Endothelial cell of hepatic sinusoid (primary cell): ENCODE data around the gene ANKRD6.

ENCODE experiments used
- in situ Hi-C: cut with HindIII; loops from 2 replicates; pipeline ENCODE4 v1.10.0; 2017; ENCODE audit warnings: low sequenced_read_pairs

The ANKRD6 gene

DNA sequence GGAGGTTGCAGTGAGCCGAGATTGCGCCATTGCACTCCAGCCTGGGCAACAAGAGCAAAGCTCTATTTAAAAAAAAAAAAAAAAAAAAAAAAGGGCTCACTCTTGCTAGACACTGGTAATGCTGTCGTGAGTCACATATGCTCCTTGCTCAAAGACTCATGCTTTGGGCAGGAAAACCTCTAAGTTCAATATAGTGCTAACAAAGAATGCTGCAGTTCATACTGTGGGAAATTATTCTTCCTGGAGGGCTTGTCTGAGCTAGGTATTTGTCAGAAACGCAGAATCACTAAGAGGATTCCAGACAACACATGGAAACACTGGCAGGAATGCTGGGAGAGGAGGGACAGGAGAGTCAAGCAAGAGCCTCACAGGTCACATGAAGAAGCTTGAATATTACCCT, 207.9 kb downstream of the ANKRD6 start:
- in situ Hi-C loops = loop anchor here (10.0 kb wide), 1 partner anchor 206 kb away; the partner anchor contains the start of gene ANKRD6

DNA sequence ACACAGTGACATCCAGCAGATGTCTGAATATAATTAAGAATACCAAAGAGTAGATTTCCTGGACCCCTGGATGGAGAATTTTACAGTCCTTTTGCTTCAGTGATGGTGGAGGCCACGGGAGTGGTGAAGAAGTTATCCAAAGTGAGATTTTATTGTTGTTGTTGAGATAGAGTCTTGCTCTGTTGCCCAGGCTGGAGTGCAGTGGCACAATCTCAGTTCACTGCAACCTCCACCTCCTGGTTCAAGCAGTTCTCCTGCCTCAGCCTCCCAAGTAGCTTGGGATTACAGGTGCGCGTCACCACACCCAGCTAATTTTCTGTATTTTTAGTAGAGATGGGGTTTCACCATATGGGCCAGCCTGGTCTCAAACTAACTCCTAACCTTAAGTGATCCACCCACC, 208.6 kb downstream of the ANKRD6 start:
- in situ Hi-C loops = loop anchor here (10.0 kb wide), 1 partner anchor 207 kb away; the partner anchor contains the start of gene ANKRD6

DNA sequence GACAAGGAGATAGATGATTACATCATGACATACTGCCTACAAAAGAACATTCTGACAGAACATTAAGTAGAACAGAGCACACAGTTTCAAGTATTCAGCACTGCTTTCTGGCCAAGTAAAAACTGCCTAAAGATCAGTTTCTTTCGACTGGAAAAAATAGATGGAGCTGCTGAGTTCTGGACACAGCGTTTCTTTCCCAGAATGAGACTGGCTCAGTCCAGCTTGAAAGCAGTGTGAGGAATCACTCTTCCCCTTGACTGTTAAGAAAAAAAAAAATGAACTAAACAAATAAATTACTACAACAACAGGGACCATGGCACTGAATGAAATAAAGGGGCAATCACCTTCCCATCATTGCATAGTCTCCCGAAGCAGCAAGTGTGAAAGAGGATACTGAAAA, 210.0 kb downstream of the ANKRD6 start:
- in situ Hi-C loops = loop anchor here (10.0 kb wide), 1 partner anchor 208 kb away; the partner anchor contains the start of gene ANKRD6

DNA sequence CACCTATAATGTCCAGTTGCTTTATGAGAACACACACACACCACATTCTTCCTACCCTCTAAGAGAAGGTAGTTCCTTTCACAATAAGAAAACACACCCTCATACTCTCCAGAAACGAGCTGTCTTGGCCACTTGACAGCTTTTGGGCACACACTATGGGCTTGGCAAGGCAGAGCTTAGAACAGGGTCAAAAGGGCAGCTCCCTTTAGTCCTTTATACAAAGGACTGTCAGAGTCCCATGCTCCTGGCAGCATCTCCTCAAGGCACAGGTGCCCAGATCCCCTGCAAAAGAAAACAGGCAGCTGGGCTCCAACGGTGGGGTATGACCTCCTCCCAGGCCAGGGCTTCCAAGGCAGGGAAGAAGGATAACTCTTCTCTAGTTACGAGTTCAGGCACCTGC, 210.5 kb downstream of the ANKRD6 start:
- in situ Hi-C loops = loop anchor here (10.0 kb wide), 1 partner anchor 209 kb away; the partner anchor contains the start of gene ANKRD6

DNA sequence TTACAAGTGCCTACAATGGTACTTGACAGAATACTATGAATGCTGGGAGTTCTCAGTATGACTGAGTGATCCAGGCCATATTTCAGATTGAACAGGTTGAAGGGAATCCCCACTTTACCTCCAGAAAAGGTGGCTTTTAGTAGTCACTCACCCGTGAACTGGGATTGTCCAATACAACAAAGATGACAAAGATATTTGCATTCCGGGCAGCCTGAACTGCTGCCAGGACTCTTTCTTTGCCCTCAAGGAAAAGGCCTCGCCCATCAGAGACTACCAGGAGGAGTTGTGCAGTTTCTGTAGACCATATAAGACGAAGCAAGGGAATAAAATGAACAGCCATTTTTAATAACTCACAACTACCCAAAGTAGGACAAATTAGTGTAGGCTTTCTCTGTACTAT, 211.9 kb downstream of the ANKRD6 start:
- in situ Hi-C loops = loop anchor here (5.0 to 10.0 kb wide), 3 partner anchors 72 to 210 kb away; partner anchors contain the start of gene ANKRD6

DNA sequence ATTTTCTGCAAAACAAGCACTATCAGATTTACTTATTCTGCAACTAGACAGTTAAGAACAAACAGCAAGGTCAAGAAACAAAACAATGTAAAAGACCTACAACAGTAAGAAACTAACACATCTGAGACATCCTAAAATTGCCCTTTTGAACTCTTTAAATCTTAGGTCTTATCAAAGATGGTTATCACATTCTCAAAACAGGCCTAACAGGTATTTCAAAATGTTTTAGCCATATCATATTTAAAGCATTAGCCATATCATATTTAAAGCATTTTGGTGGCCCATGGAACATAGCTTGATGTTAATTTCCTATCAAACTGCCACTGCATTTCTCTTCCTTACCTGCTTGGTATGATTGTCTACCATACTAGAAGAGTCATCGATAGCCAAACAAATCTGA, 216.7 kb downstream of the ANKRD6 start:
- in situ Hi-C loops = loop anchor here (5.0 to 10.0 kb wide), 3 partner anchors 68 to 215 kb away; partner anchors contain the start of gene ANKRD6

DNA sequence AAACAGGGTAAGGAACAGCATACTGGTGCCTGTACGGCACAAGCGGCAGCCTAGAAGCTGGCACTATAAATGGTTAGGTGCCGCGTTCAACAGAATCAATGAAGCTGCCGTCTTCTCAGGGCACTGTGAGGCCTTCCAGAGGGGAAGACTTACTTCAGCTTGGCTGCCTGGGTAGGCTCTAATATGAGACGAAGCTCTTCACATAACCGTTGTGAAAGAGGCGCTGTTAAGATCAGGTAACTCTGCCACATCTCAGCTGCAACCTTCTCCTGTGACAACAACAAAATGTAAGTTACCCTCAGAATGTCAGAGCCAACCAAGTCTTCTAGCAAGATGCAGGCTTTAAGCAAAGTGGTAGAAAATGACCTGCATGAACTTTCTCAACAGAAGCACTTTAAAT, 217.6 kb downstream of the ANKRD6 start:
- in situ Hi-C loops = no loop called here

DNA sequence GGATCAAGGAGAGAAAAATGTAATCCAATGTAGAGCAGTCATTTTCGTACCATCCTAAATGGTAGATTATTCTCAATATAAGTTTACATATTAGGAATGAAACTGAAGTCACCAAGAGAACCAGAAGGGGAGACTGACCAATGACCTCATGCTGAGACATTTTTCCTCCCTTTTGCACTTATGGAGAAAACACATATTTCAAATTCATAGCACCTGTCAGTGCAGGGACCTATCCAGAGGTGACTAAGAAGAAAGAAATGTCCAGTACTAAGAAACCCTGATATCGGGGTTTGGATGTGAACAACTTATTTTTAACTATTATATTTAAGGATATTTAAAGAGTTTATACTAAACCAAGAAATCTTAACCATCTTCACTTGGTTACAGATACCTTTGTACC, 222.2 kb downstream of the ANKRD6 start:
- in situ Hi-C loops = no loop called here

DNA sequence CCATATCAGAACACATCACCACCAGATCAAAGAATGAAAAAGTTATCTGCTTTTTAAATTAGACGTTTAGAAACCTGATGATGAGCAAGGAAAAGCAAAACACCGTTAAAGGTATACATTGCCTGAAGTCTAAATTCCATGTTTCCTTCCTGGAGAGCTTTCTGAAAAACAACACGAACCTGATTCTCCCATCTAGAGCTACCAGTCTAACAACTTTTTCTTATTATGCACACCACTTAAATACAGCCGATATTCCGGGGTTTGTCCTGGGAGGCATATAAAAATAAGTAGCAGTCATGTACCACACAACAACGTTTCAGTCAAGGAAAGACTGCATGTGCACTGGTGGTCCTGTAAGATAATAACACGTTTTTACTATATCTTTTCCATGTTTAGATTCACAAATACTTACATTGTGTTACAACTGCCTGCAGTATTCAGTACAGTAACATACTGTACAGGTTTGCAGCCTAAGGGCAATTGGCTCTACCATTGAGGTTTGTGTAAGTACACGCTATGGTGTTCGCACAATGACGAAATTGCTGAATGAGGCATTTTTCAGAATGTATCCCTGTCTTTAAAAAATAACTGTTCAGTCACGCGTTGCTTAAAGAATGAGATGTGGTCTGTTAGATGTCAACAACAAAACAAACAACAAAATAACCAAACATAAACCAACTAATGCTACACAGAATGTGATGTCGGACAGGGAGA, 224.7 kb downstream of the ANKRD6 start:
- in situ Hi-C loops = no loop called here

DNA sequence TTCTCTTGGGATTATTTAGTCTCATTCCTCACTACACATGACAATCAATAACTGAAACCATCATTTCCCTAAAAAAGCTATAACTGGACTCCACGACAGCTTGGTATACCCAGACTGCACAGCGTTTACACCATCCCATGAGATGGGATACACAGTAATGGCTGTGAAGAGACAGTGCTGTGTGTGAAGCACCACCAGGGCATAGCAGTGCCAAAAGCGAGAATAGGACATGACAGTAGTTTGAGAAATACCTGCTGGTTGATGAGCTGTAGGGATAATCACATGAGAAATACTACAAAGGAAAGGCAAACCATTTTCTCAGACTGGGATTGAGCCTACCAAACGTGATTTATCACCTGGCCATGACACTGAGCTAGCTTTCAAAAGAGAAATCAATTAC, 228.0 kb downstream of the ANKRD6 start:
- in situ Hi-C loops = no loop called here

DNA sequence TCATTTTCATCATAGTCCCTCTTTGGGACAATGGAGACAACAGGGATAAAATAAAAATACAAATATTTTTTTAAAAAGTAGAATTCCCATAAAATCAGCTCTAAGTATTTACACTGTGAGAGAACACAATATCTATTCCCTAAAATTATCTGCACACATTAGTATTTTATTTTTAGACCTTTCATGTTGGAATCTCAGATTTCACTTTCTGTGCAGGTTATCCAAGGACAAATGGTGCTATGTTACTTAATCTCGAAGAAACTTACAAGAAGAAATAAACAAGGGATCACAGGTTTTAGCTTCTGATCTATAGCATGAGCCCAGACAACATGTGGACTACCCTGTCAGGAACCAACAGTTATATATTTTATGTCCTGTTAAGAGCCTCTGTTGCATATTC, 228.6 kb downstream of the ANKRD6 start:
- in situ Hi-C loops = no loop called here

DNA sequence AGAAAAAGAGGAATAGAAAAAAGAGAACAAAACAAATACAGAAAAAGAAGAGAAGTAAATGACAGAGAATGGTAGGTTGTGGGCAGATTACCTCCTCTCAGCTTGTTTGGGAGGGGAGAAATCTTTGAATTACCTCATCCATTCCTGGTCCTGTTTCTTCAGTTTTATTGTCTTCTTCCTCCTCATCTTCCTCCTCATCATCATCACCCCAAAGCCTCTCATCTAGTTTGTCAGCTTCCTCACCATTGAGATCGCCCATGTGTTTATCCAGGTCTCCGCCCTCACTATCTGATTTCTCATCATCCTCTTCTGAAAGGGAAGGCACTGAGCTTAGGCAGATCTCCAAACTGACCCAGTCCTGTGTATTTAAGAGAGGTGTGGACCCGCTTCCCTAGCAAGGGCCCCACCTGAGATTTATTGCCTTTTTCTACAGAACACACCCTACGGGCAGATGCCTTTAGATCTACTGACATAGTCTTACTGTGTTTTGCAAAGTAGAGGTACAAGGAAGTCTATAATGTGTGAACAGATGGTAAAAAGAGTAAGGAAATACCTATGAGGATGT, 229.8 kb downstream of the ANKRD6 start:
- in situ Hi-C loops = no loop called here

DNA sequence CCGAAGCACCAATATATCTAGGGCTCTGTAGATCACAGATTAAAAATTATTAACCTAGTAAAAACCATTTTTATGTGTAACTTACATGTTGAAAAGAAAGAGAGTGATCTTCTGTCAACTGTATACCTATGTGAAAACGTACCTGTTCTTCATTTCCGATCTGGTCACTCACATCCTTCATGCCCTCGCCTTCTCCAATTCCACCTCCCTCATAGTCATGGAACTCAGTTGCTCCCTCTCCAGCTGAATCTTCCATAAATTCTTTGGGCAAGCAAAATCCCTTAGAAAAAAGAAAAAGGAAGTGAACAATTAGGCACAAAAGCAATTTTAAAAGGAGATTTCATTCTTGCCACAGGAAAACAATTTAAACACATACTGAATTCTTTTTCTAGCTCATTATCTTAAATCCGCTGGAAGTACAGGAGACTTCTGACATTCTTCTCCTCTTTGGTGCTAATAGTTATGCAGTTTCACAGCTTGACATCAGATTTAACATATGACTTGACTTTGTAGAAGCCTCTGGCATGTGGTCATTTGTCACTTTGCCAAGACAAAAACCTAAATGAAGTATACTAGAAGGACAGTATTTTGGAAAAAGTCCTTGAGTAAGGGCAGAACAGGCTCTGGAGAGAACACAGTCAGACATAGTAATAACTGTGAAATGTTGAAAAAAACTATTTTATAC, 235.1 kb downstream of the ANKRD6 start:
- in situ Hi-C loops = no loop called here

DNA sequence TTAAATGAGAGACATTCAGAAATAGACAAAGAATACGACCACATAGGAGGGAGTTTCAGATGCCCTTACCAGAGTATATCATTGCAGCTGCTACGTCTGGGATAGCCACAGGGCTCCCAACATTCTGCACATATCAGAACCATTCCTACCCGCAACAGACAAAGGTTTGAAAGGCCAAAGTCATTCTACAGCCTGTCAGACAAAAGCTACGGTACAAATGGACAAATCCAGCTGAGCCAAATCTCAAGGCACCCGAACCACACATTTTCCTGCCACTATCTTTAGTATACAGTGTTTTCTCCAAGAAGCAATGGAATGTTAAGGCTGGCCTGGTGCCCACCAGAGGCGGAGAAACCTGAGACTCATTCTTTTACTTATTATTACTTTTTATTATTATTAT, 236.1 kb downstream of the ANKRD6 start:
- in situ Hi-C loops = no loop called here

DNA sequence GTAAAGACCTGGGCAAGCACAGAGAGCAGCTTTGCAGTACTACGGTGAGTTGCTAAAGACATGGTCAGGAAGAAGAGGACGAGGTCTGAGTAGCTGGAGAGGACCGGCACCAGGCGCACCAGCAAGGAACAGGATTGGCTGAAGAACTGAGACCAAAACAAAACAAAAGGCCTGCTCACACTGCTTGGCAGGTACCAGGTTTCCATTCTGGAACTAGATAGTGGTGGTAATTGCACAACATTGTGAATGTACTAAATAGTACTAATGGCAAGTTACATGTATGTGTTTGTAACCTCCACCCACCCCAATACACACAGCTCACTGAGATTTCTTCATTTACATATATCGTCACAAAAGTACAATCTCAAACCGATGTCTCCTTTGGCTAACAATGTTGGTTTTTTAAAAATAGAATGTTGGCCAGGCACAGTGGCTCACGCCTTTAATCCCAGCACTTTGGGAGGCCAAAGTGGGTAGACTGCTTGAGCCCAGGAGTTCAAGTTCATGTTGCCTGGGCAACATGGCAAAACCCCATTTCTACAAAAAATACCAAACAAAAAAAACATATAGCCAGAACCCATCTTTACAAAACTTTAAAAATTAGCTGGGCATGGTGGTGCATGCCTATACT, 238.1 kb downstream of the ANKRD6 start:
- in situ Hi-C loops = no loop called here

DNA sequence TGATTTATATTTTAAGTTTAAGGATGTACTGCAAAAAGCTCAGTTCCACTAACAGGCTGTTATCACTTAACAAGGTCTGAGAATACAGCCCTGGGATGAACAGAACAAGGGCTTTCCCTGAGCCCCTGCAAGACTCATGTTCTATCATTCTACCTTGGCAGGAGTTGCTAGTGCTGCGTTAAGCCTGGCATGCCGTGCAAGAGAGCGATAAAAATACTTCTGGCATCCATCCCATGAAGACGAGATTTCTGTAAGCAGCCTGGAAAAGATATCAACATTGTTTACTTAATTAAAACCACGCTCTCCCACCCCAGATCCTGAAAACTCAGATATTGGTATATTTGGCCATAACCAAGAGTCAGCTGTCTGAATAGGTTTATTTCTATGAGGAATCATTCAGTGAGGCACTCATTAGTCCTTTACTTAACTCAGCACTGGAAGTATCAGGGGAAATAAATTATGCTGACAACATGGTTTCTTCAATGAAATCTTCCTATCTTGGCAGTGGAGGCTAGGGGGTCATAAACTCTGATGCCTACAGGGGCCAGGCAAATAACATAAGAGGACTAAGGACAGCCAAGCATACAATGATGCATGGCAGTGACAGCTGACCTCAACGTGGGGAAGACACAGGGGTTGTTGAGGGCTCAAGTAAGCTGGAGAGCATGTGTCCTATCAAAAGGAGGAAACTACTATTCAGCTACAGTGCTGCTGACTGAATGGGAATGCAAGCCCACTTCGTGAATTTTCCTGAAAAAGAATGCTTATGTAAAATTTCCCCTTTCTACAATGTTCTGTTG, 243.2 kb downstream of the ANKRD6 start:
- in situ Hi-C loops = no loop called here

DNA sequence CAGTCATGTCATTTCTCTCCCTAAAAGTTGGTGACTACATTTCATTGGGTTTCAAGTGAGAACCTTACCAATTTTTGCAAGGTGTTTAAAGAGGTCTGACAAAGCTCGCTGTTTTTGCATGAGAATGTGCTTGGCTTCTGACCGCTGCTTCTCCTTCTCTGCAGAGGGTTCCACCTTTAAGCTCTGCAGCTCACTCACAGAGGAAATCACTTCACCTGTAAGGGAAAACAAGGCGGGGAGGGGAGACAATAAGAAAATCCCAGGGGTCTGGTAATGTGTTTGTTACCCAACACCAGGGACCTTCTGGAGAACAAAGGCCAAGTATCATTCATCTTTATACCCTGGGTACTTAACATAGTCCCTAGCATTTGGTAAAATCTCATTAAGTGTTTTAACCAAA, 245.6 kb downstream of the ANKRD6 start:
- in situ Hi-C loops = no loop called here

DNA sequence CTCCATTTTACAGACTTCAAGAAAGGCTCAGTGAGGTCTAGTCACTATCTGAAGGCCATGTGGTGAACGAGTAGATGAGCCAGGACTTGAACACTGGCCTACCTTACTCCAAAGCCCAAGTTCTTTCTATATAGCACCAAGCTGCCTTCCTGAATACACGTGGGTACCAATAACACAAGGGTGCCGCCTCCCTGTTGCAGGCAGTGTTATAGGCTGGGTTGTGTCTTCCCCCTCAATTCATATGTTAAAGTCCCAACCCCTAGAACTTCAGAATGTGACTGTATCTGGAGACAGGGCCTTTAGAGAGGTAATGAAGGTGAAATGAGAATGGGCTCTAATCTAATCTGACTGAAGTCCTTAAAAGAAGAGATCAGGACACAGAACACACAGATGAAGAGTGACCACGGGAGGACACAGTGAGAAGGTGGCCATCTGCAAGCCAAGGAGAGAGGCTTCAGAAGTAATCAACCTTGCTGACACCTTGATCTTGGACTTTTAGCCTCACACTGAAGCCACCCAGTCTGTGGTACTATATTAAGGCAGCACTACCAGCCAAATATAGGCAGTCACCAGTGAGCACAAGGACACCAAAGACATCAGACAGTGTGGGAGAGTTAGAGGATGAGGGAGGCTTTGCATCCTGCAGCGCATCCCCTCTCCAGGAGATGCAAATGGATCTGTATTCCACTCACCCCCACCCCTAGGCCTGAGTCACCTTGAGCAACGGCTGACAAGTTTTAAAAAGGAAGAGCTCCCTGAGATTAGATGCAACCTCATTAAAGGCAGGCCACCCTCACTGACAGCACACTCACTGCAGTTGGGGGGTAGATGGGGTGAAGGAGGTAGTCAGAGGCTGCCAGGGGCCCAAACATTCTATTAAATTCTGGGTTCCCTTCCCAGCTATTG, 246.5 kb downstream of the ANKRD6 start:
- in situ Hi-C loops = no loop called here

DNA sequence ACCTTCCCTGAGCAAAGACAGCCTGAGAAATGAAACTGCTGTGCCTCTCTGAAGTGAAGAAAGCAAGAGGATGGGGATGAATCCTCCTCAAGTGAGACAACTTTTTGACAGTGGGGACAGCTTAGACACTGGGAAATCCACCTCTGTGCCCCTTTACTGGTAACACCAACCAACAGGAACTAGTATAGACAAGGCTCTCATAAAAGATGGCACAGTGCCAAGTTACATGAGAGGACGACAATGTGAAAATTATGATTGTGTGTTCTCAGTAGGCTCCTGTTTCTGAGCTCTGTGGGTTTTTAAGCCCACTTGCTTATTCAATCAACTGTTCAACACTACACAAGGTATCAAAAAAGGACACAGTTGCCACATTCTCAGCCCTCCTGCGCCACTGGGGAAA, 247.2 kb downstream of the ANKRD6 start:
- in situ Hi-C loops = no loop called here

DNA sequence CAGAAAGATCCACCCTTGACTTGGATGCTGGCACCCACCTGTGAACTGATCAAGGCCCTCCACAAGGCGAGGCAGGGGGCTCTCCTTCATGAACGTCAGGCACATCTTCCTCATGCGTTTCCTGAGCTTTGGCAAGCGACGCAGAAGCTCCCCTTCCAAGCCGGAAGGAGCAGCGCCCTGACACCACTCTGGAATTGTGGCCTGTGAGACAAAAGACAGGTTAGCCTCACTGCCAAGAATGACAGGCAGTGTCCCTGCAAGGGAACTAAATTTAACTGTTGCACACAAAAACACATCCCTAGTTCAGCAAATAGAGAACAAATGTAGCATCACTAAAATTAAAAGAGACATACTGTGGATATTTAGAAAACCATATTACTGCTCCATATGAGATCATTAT, 247.6 kb downstream of the ANKRD6 start:
- in situ Hi-C loops = no loop called here
